HEK293T (cell line): ENCODE results near the gene STPG4.

Experiments used
- ELF4 ChIP-seq: fragments of 450-650 bp; IDR thresholded peaks from 2 replicates; pipeline ENCODE4 v1.6.1; 2017; ENCODE audit warnings: antibody characterized with exemption
- L3MBTL2 ChIP-seq: fragments of 450-650 bp; conservative IDR thresholded peaks from 2 replicates; pipeline ENCODE4 v1.6.1; 2016; ENCODE audit warnings: mild to moderate bottlenecking

- TF ChIP-seq L3MBTL2 (no peak; the same call in 1 of the 2 replicates), ELF4 (no peak)
These were observed 22.0 kb upstream of the STPG4 start for GRCh38 chr2:47177043-47177565.
